Measurements from ENCODE around the gene TDP1. TPM values are rescaled to one million over a fixed set of nuclear protein-coding genes. Genes with fewer than 3 reads are reported as not detected.

The TDP1 gene
- total RNA-seq, 1 experiment from 2014 or later: 23.9 TPM

GRCh38 chr14:89960914-89961313 is 5.2 kb downstream of the TDP1 start:
- TF ChIP-seq SIN3A (IDR thresholded peaks at IDR 0.05; ENCODE audit: borderline replicate concordance, insufficient read depth, low read depth, low read length) (no peak), REST (IDR thresholded peaks at IDR 0.05; ENCODE audit: insufficient read depth in 1 of 2, low read depth in 2 of 2, low read length in 1 of 2) (no peak), CTCF (IDR thresholded peaks at IDR 0.05) (no peak), TCF7L2 (IDR thresholded peaks at IDR 0.05; ENCODE audit: low read depth, low read length) (no peak), POLR2AphosphoS5 (IDR thresholded peaks at IDR 0.05; ENCODE audit: low read depth, low read length) (no peak)
- DNase-seq (ENCODE audit: low read depth, low spot score) (no peak), ATAC-seq (no peak)
- no peaks in the 10 kb centered on the region for H3K27me3 ChIP-seq (ENCODE audit: control insufficient read depth, insufficient read depth, low read length)
- H3K27ac ChIP-seq (ENCODE audit: low read length): no peak overlapping the region
- H3K36me3 ChIP-seq (ENCODE audit: control insufficient read depth, insufficient read depth, low read length): peaks cover 8% of the 10 kb centered on the region
- CTCF ChIA-PET: interaction anchor here (0.5 kb wide), 1 partner anchor 1538 kb away, joined by 3 read pairs; no protein-coding TSS in a partner anchor
- in situ Hi-C loops (cut with HindIII; ENCODE audit: low pct_unique_long_range_greater_than_20kb, low sequenced_read_pairs): no loop called here
- H3K4me3 ChIP-seq (ENCODE audit: low read depth in 2 of 2, low read length in 2 of 2): no peak overlapping the region
- intact Hi-C loops (cut with micrococcal nuclease; ENCODE audit: unreplicated experiment): no loop called here
- POLR2A ChIA-PET: no interaction called here
- no peaks in the 10 kb centered on the region for H3K9me3 ChIP-seq (ENCODE audit: control insufficient read depth, insufficient read depth, low read depth, low read length)
- BruUV-seq (replicated peaks): no TSS peak
- H3K4me1 ChIP-seq (ENCODE audit: control insufficient read depth, insufficient read depth, low read length): peaks cover 6% of the 10 kb centered on the region; the same call in 1 of the 2 replicates

GRCh38 chr14:89963288-89963978 is 7.7 kb downstream of the TDP1 start:
- DNase-seq (ENCODE audit: low read depth, low spot score): no peak
- H3K4me1 ChIP-seq (ENCODE audit: control insufficient read depth, insufficient read depth, low read length): no peaks in the 10 kb centered on the region
- H3K4me3 ChIP-seq (ENCODE audit: low read depth in 2 of 2, low read length in 2 of 2): no peak overlapping the region
- no TSS peak for BruUV-seq (replicated peaks)
- TF ChIP-seq REST (IDR thresholded peaks at IDR 0.05; ENCODE audit: insufficient read depth in 1 of 2, low read depth in 2 of 2, low read length in 1 of 2) (no peak), CTCF (IDR thresholded peaks at IDR 0.05) (no peak), SIN3A (IDR thresholded peaks at IDR 0.05; ENCODE audit: borderline replicate concordance, insufficient read depth, low read depth, low read length) (no peak), TCF7L2 (IDR thresholded peaks at IDR 0.05; ENCODE audit: low read depth, low read length) (no peak), POLR2AphosphoS5 (IDR thresholded peaks at IDR 0.05; ENCODE audit: low read depth, low read length) (no peak)
- ChIA-PET CTCF (no interaction called here), POLR2A (no interaction called here)
- in situ Hi-C loops (cut with HindIII; ENCODE audit: low pct_unique_long_range_greater_than_20kb, low sequenced_read_pairs): no loop called here
- H3K27ac ChIP-seq (ENCODE audit: low read length): no peak overlapping the region
- peaks cover 10% of the 10 kb centered on the region for H3K36me3 ChIP-seq (ENCODE audit: control insufficient read depth, insufficient read depth, low read length)
- no peaks in the 10 kb centered on the region for H3K27me3 ChIP-seq (ENCODE audit: control insufficient read depth, insufficient read depth, low read length)
- no peaks in the 10 kb centered on the region for H3K9me3 ChIP-seq (ENCODE audit: control insufficient read depth, insufficient read depth, low read depth, low read length)
- intact Hi-C loops (cut with micrococcal nuclease; ENCODE audit: unreplicated experiment): no loop called here
- ATAC-seq: no peak
